ENCODE data around the gene SLC35F3.

Gene SLC35F3

GRCh38 chr1:233912447-233912846 is 8.0 kb downstream of the SLC35F3 start:
- CTCF ChIA-PET = no interaction called here
- H3K4me1 ChIP-seq (ENCODE audit: control extremely low read depth in 1 of 4, control insufficient read depth in 4 of 4, insufficient read depth in 4 of 4, low read length in 3 of 4) = no peaks in the 10 kb centered on the region
- H3K4me3 ChIP-seq (ENCODE audit: control insufficient read depth in 1 of 7, extremely low read depth in 1 of 7, insufficient read depth in 4 of 7, low read depth in 2 of 7, low read length in 6 of 7) = no peak overlapping the region
- no peak for DNase-seq
- peaks cover 0 to 25% (median 9%) of the 10 kb centered on the region in 5 experiments for H3K27me3 ChIP-seq (replicated peaks in 2 of 5; ENCODE audit: control insufficient read depth in 4 of 5, insufficient read depth in 5 of 5, low read length in 4 of 5)
- H3K9me3 ChIP-seq (ENCODE audit: control extremely low read depth in 1 of 5, control insufficient read depth in 4 of 5, insufficient read depth in 2 of 5, low read depth in 1 of 5, low read length in 4 of 5) = no peaks in the 10 kb centered on the region
- no CpG with 5 or more reads among the region's 8 CpGs for WGBS (ENCODE audit: insufficient coverage)
- POLR2A ChIA-PET = no interaction called here
- H3K27ac ChIP-seq (ENCODE audit: insufficient read depth in 1 of 2, low read depth in 1 of 2, low read length in 2 of 2, poor library complexity in 1 of 2, severe bottlenecking in 2 of 2) = no peak overlapping the region
- no peaks in the 10 kb centered on the region for H3K36me3 ChIP-seq (ENCODE audit: control insufficient read depth in 4 of 4, insufficient read depth in 4 of 4, low read length in 3 of 4)

GRCh38 chr1:233912909-233913308 is 8.4 kb downstream of the SLC35F3 start:
- ChIA-PET POLR2A (no interaction called here), CTCF (no interaction called here)
- DNase-seq = no peak
- no peak overlapping the region for H3K27ac ChIP-seq (ENCODE audit: insufficient read depth in 1 of 2, low read depth in 1 of 2, low read length in 2 of 2, poor library complexity in 1 of 2, severe bottlenecking in 2 of 2)
- H3K27me3 ChIP-seq (replicated peaks in 2 of 5; ENCODE audit: control insufficient read depth in 4 of 5, insufficient read depth in 5 of 5, low read length in 4 of 5) = peaks cover under 1 to 21% (median 8%) of the 10 kb centered on the region in 5 experiments
- WGBS (ENCODE audit: insufficient coverage) = 94% methylated on average over 3 of the region's 4 CpGs
- H3K4me3 ChIP-seq (ENCODE audit: control insufficient read depth in 1 of 7, extremely low read depth in 1 of 7, insufficient read depth in 4 of 7, low read depth in 2 of 7, low read length in 6 of 7) = no peak overlapping the region
- H3K9me3 ChIP-seq (ENCODE audit: control extremely low read depth in 1 of 5, control insufficient read depth in 4 of 5, insufficient read depth in 2 of 5, low read depth in 1 of 5, low read length in 4 of 5) = no peaks in the 10 kb centered on the region
- no peaks in the 10 kb centered on the region for H3K36me3 ChIP-seq (ENCODE audit: control insufficient read depth in 4 of 4, insufficient read depth in 4 of 4, low read length in 3 of 4)
- H3K4me1 ChIP-seq (ENCODE audit: control extremely low read depth in 1 of 4, control insufficient read depth in 4 of 4, insufficient read depth in 4 of 4, low read length in 3 of 4) = no peaks in the 10 kb centered on the region

GRCh38 chr1:233916706-233917105 is 12.2 kb downstream of the SLC35F3 start:
- Histone ChIP-seq H3K9me3 (ENCODE audit: control extremely low read depth in 1 of 5, control insufficient read depth in 4 of 5, insufficient read depth in 2 of 5, low read depth in 1 of 5, low read length in 4 of 5) (no peaks in the 10 kb centered on the region), H3K27ac (ENCODE audit: insufficient read depth in 1 of 2, low read depth in 1 of 2, low read length in 2 of 2, poor library complexity in 1 of 2, severe bottlenecking in 2 of 2) (no peak overlapping the region), H3K27me3 (replicated peaks in 2 of 5; ENCODE audit: control insufficient read depth in 4 of 5, insufficient read depth in 5 of 5, low read length in 4 of 5) (peaks cover 0 to 13% (median 4%) of the 10 kb centered on the region in 5 experiments), H3K4me3 (ENCODE audit: control insufficient read depth in 1 of 7, extremely low read depth in 1 of 7, insufficient read depth in 4 of 7, low read depth in 2 of 7, low read length in 6 of 7) (no peak overlapping the region), H3K4me1 (ENCODE audit: control extremely low read depth in 1 of 4, control insufficient read depth in 4 of 4, insufficient read depth in 4 of 4, low read length in 3 of 4) (no peaks in the 10 kb centered on the region), H3K36me3 (ENCODE audit: control insufficient read depth in 4 of 4, insufficient read depth in 4 of 4, low read length in 3 of 4) (no peaks in the 10 kb centered on the region)
- CTCF ChIA-PET = no interaction called here
- no peak for DNase-seq
- POLR2A ChIA-PET = no interaction called here
- 0% methylated on average over 1 of the region's 5 CpGs for WGBS (ENCODE audit: insufficient coverage)

GRCh38 chr1:233919786-233920185 is 15.3 kb downstream of the SLC35F3 start:
- H3K27me3 ChIP-seq (replicated peaks in 2 of 5; ENCODE audit: control insufficient read depth in 4 of 5, insufficient read depth in 5 of 5, low read length in 4 of 5) = peaks cover 0 to 6% (median 2%) of the 10 kb centered on the region in 5 experiments
- no peak overlapping the region for H3K27ac ChIP-seq (ENCODE audit: insufficient read depth in 1 of 2, low read depth in 1 of 2, low read length in 2 of 2, poor library complexity in 1 of 2, severe bottlenecking in 2 of 2)
- ChIA-PET CTCF (no interaction called here), POLR2A (no interaction called here)
- no peak for DNase-seq
- no peaks in the 10 kb centered on the region for H3K36me3 ChIP-seq (ENCODE audit: control insufficient read depth in 4 of 4, insufficient read depth in 4 of 4, low read length in 3 of 4)
- no peaks in the 10 kb centered on the region for H3K4me1 ChIP-seq (ENCODE audit: control extremely low read depth in 1 of 4, control insufficient read depth in 4 of 4, insufficient read depth in 4 of 4, low read length in 3 of 4)
- WGBS (ENCODE audit: insufficient coverage) = 56% methylated on average over 4 of the region's 7 CpGs
- H3K9me3 ChIP-seq (ENCODE audit: control extremely low read depth in 1 of 5, control insufficient read depth in 4 of 5, insufficient read depth in 2 of 5, low read depth in 1 of 5, low read length in 4 of 5) = no peaks in the 10 kb centered on the region
- no peak overlapping the region for H3K4me3 ChIP-seq (ENCODE audit: control insufficient read depth in 1 of 7, extremely low read depth in 1 of 7, insufficient read depth in 4 of 7, low read depth in 2 of 7, low read length in 6 of 7)

GRCh38 chr1:233928123-233928522 is 23.6 kb downstream of the SLC35F3 start:
- Histone ChIP-seq H3K4me3 (ENCODE audit: control insufficient read depth in 1 of 7, extremely low read depth in 1 of 7, insufficient read depth in 4 of 7, low read depth in 2 of 7, low read length in 6 of 7) (no peak overlapping the region), H3K27ac (ENCODE audit: insufficient read depth in 1 of 2, low read depth in 1 of 2, low read length in 2 of 2, poor library complexity in 1 of 2, severe bottlenecking in 2 of 2) (no peak overlapping the region), H3K9me3 (ENCODE audit: control extremely low read depth in 1 of 5, control insufficient read depth in 4 of 5, insufficient read depth in 2 of 5, low read depth in 1 of 5, low read length in 4 of 5) (no peaks in the 10 kb centered on the region), H3K27me3 (replicated peaks in 2 of 5; ENCODE audit: control insufficient read depth in 4 of 5, insufficient read depth in 5 of 5, low read length in 4 of 5) (no peaks in the 10 kb centered on the region), H3K4me1 (ENCODE audit: control extremely low read depth in 1 of 4, control insufficient read depth in 4 of 4, insufficient read depth in 4 of 4, low read length in 3 of 4) (no peaks in the 10 kb centered on the region), H3K36me3 (ENCODE audit: control insufficient read depth in 4 of 4, insufficient read depth in 4 of 4, low read length in 3 of 4) (no peaks in the 10 kb centered on the region)
- WGBS (ENCODE audit: insufficient coverage) = no CpG with 5 or more reads among the region's 2 CpGs
- ChIA-PET CTCF (no interaction called here), POLR2A (no interaction called here)
- DNase-seq = no peak

GRCh38 chr1:233933339-233933738 is 28.9 kb downstream of the SLC35F3 start:
- WGBS (ENCODE audit: insufficient coverage) = 94% methylated on average over 3 of the region's 4 CpGs
- peaks cover 0 to 5% (median 2%) of the 10 kb centered on the region in 5 experiments for H3K27me3 ChIP-seq (replicated peaks in 2 of 5; ENCODE audit: control insufficient read depth in 4 of 5, insufficient read depth in 5 of 5, low read length in 4 of 5)
- no peak overlapping the region for H3K4me3 ChIP-seq (ENCODE audit: control insufficient read depth in 1 of 7, extremely low read depth in 1 of 7, insufficient read depth in 4 of 7, low read depth in 2 of 7, low read length in 6 of 7)
- ChIA-PET CTCF (no interaction called here), POLR2A (no interaction called here)
- H3K36me3 ChIP-seq (ENCODE audit: control insufficient read depth in 4 of 4, insufficient read depth in 4 of 4, low read length in 3 of 4) = no peaks in the 10 kb centered on the region
- H3K27ac ChIP-seq (ENCODE audit: insufficient read depth in 1 of 2, low read depth in 1 of 2, low read length in 2 of 2, poor library complexity in 1 of 2, severe bottlenecking in 2 of 2) = no peak overlapping the region
- no peaks in the 10 kb centered on the region for H3K4me1 ChIP-seq (ENCODE audit: control extremely low read depth in 1 of 4, control insufficient read depth in 4 of 4, insufficient read depth in 4 of 4, low read length in 3 of 4)
- no peaks in the 10 kb centered on the region for H3K9me3 ChIP-seq (ENCODE audit: control extremely low read depth in 1 of 5, control insufficient read depth in 4 of 5, insufficient read depth in 2 of 5, low read depth in 1 of 5, low read length in 4 of 5)
- DNase-seq = no peak

- Histone ChIP-seq H3K27me3 (replicated peaks in 2 of 5; ENCODE audit: control insufficient read depth in 4 of 5, insufficient read depth in 5 of 5, low read length in 4 of 5) (peaks cover 0 to 6% (median 2%) of the 10 kb centered on the region in 5 experiments), H3K9me3 (ENCODE audit: control extremely low read depth in 1 of 5, control insufficient read depth in 4 of 5, insufficient read depth in 2 of 5, low read depth in 1 of 5, low read length in 4 of 5) (no peaks in the 10 kb centered on the region), H3K4me1 (ENCODE audit: control extremely low read depth in 1 of 4, control insufficient read depth in 4 of 4, insufficient read depth in 4 of 4, low read length in 3 of 4) (no peaks in the 10 kb centered on the region), H3K36me3 (ENCODE audit: control insufficient read depth in 4 of 4, insufficient read depth in 4 of 4, low read length in 3 of 4) (no peaks in the 10 kb centered on the region), H3K27ac (ENCODE audit: insufficient read depth in 1 of 2, low read depth in 1 of 2, low read length in 2 of 2, poor library complexity in 1 of 2, severe bottlenecking in 2 of 2) (no peak overlapping the region), H3K4me3 (ENCODE audit: control insufficient read depth in 1 of 7, extremely low read depth in 1 of 7, insufficient read depth in 4 of 7, low read depth in 2 of 7, low read length in 6 of 7) (no peak overlapping the region)
- no peak for DNase-seq
- 100% methylated on average over 1 of the region's 4 CpGs for WGBS (ENCODE audit: insufficient coverage)
- ChIA-PET CTCF (no interaction called here), POLR2A (no interaction called here)
Observed at GRCh38 chr1:233935297-233935868, 30.9 kb downstream of the SLC35F3 start.

Data from common myeloid progenitor, CD34-positive (primary cell).